Activated B cell treated with CpG ODN at 0.5 μM for 24 hours (primary cell): ENCODE data around the gene TCF12. TPM values are rescaled to one million over a fixed set of nuclear protein-coding genes. Genes with fewer than 3 reads are reported as not detected.
"Not testable (repeated sequence)": the region's sequence is repeated elsewhere in the genome, so short reads cannot be mapped to it uniquely, and the experiment has no call there.

Experiments
- ATAC-seq: fragments of 200-7000 bp; cut with Tn5 transposase; one replicate; pipeline ENCODE4 v1.10.0; 2021; ENCODE audit warnings: low read depth, mild to moderate bottlenecking, moderate library complexity
- CTCF ChIA-PET: fragments of 350-600 bp; sonication (Branson Sonifier 250); formaldehyde crosslinking; loops from one replicate; lab custom pipeline; 2021; ENCODE audit warnings: antibody characterized with exemption; lab: Charles Lee
- POLR2A ChIA-PET: fragments of 350-600 bp; sonication (Branson Sonifier 250); formaldehyde crosslinking; loops from one replicate; lab custom pipeline; 2021; ENCODE audit warnings: antibody characterized with exemption; lab: Charles Lee
- DNase-seq: peaks from one replicate; pipeline ENCODE4 v3.0.0; 2022
- H3K27ac Mint-ChIP-seq: one replicate; pipeline ENCODE4 v1.8.0; 2020; ENCODE audit warnings: mixed read lengths
- H3K27me3 Mint-ChIP-seq: one replicate; pipeline ENCODE4 v1.8.0; 2021; ENCODE audit warnings: mixed read lengths
- H3K36me3 Mint-ChIP-seq: one replicate; pipeline ENCODE4 v1.8.0; 2021; ENCODE audit warnings: low read depth, mixed read lengths
- H3K4me1 Mint-ChIP-seq: one replicate; pipeline ENCODE4 v1.8.0; 2021; ENCODE audit warnings: mixed read lengths
- H3K4me3 Mint-ChIP-seq: one replicate; pipeline ENCODE4 v1.8.0; 2020; ENCODE audit warnings: mild to moderate bottlenecking, mixed read lengths
- H3K9me3 Mint-ChIP-seq: one replicate; pipeline ENCODE4 v1.8.0; 2020; ENCODE audit warnings: mixed read lengths
- CTCF ChIP-seq: fragments of 200-600 bp; IDR thresholded peaks from one replicate; pipeline ENCODE4 v1.8.0; 2022; ENCODE audit warnings: antibody characterized with exemption, mild to moderate bottlenecking
- intact Hi-C: fragments of 100-400 bp; cut with micrococcal nuclease; formaldehyde crosslinking; loops from one replicate; pipeline ENCODE4 v1.15.1; 2024
- total RNA-seq: library from RNA; stranded (reverse); gene quantifications from 2 replicates; pipeline ENCODE4 v1.2.3, GENCODE V29; 2022

The TCF12 gene
- total RNA-seq, 1 donor from 2014 or later = 119 TPM

GRCh38 chr15:56931639-56932508 lies 13.4 kb downstream of the TCF12 start:
- TF ChIP-seq CTCF = no peak
- ChIA-PET CTCF (interaction anchor here (1.1 kb wide), 1 partner anchor 213 kb away, joined by 3 read pairs; no protein-coding TSS in a partner anchor), POLR2A (no interaction called here)
- no peak for ATAC-seq
- H3K27me3 Mint-ChIP-seq = no peaks in the 10 kb centered on the region
- H3K4me1 Mint-ChIP-seq = peaks cover 58% of the 10 kb centered on the region
- intact Hi-C loops = no loop called here
- peaks cover 4% of the 10 kb centered on the region for H3K9me3 Mint-ChIP-seq
- H3K4me3 Mint-ChIP-seq = no peak overlapping the region
- H3K27ac Mint-ChIP-seq = no peak overlapping the region
- DNase-seq = no peak
- H3K36me3 Mint-ChIP-seq = peaks cover 60% of the 10 kb centered on the region

- intact Hi-C loops, DNase-seq, H3K4me3 Mint-ChIP-seq, H3K27me3 Mint-ChIP-seq, ATAC-seq, H3K27ac Mint-ChIP-seq, H3K9me3 Mint-ChIP-seq, CTCF ChIA-PET: not testable (repeated sequence)
- Mint-ChIP-seq H3K4me1 (peaks cover 61% of the 10 kb centered on the region), H3K36me3 (peaks cover 62% of the 10 kb centered on the region)
- POLR2A ChIA-PET = interaction anchor here (0.6 kb wide), 1 partner anchor 200 kb away, joined by 3 read pairs; no protein-coding TSS in a partner anchor
These were observed 14.0 kb downstream of the TCF12 start for GRCh38 chr15:56932509-56932868.

- ChIA-PET CTCF (no interaction called here), POLR2A (no interaction called here)
- Mint-ChIP-seq H3K27ac (no peak overlapping the region), H3K4me1 (peaks cover 63% of the 10 kb centered on the region), H3K27me3 (no peaks in the 10 kb centered on the region), H3K9me3 (peaks cover 4% of the 10 kb centered on the region), H3K4me3 (no peak overlapping the region), H3K36me3 (peaks cover 61% of the 10 kb centered on the region)
- intact Hi-C loops = no loop called here
- DNase-seq = no peak
- no peak for TF ChIP-seq CTCF
- no peak for ATAC-seq
These were observed 15.0 kb downstream of the TCF12 start for GRCh38 chr15:56933410-56933809.

- Mint-ChIP-seq H3K4me1 (peaks cover 67% of the 10 kb centered on the region), H3K27me3 (no peaks in the 10 kb centered on the region), H3K9me3 (peaks cover 4% of the 10 kb centered on the region), H3K27ac (no peak overlapping the region), H3K36me3 (peaks cover 60% of the 10 kb centered on the region), H3K4me3 (no peak overlapping the region)
- ChIA-PET CTCF (no interaction called here), POLR2A (no interaction called here)
- ATAC-seq (no peak), DNase-seq (no peak)
- no peak for TF ChIP-seq CTCF
- intact Hi-C loops = loop anchor here (2.0 kb wide), 1 partner anchor 15 kb away; no protein-coding TSS in a partner anchor
These were observed 15.4 kb downstream of the TCF12 start for GRCh38 chr15:56933811-56934210.

DNA sequence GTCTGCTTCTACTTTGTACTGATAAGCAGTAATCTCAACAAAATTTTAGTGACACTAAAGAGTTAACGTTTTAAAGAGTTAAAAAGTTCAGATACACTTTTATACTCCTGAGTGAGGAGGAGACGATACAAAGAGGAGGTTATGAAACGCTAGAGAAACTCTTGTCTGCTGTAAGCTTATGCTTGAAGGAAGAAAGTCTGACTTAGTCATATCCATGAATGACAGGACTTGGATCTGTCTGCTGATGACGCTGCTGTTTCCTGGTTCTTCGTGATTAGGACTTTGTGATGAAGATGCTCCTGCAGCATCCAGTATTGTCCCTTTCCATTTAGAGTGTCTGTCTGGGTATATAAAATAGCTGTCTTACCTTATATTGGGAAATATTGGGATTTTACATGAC lies 15.8 kb downstream of the TCF12 start:
- DNase-seq (no peak), ATAC-seq (no peak)
- intact Hi-C loops = loop anchor here (2.0 kb wide), 1 partner anchor 15 kb away; no protein-coding TSS in a partner anchor
- CTCF ChIA-PET = interaction anchor here (1.1 kb wide), 1 partner anchor 16 kb away, joined by 4 read pairs; the partner anchor contains the start of gene TCF12
- no peak overlapping the region for H3K27ac Mint-ChIP-seq
- H3K4me1 Mint-ChIP-seq = peaks cover 67% of the 10 kb centered on the region
- no peaks in the 10 kb centered on the region for H3K27me3 Mint-ChIP-seq
- H3K9me3 Mint-ChIP-seq = peaks cover 4% of the 10 kb centered on the region
- TF ChIP-seq CTCF = no peak
- POLR2A ChIA-PET = no interaction called here
- no peak overlapping the region for H3K4me3 Mint-ChIP-seq
- peaks cover 63% of the 10 kb centered on the region for H3K36me3 Mint-ChIP-seq
